ENCODE measurements around the gene THUMPD3.

DNA sequence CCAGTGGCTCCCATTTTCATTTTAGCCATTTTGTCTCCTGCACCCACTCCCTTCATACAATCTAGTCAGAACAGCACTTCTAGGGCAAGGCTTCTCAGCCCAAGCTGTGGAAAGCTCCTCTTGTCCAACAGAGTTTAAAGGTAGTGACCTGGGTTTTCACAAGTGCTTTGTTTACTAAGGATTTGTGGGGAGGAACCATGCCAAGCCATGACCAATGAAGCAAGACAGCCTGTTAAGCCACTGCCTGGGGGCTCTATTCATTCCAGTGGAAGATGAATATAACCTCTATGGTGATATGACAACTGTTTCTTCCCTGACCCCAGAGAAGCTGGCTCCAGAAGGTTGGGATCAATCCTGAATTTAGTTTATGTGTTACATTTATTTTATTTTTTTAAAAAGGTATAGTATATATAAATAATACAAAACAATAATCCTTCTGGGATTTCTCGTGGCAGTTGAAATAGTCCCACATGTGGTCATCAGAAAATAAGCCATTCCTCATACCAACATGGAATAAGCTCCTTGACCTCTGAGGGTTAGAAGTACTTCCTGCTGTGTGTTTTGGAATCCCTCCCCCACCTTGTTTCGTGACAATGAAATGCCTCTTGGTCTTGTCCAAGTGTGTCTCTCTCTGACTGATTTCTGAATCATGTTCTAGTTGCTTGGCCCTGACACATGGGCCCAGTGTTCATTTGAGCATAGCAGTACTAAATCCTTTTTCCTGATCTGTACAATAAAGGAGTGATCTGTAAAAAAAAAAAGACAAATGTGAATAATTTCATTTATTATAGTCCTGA is 13.3 kb upstream of the THUMPD3 start:
- TF ChIP-seq POLR2A (IDR thresholded peaks at IDR 0.05), result no peak
- TF ChIP-seq, protein P1, sequence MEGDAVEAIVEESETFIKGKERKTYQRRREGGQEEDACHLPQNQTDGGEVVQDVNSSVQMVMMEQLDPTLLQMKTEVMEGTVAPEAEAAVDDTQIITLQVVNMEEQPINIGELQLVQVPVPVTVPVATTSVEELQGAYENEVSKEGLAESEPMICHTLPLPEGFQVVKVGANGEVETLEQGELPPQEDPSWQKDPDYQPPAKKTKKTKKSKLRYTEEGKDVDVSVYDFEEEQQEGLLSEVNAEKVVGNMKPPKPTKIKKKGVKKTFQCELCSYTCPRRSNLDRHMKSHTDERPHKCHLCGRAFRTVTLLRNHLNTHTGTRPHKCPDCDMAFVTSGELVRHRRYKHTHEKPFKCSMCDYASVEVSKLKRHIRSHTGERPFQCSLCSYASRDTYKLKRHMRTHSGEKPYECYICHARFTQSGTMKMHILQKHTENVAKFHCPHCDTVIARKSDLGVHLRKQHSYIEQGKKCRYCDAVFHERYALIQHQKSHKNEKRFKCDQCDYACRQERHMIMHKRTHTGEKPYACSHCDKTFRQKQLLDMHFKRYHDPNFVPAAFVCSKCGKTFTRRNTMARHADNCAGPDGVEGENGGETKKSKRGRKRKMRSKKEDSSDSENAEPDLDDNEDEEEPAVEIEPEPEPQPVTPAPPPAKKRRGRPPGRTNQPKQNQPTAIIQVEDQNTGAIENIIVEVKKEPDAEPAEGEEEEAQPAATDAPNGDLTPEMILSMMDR (IDR thresholded peaks at IDR 0.05), result no peak
